GM21723 (cell line): ENCODE measurements around the gene TCEA2.

ENCODE experiments used
- ATAC-seq: cut with Tn5 transposase; IDR thresholded peaks from one replicate; pipeline ENCODE4 v1.9.1; 2021; ENCODE audit warnings: mild to moderate bottlenecking, moderate library complexity; ENCODE audit not compliant: unreplicated experiment

The TCEA2 gene

GRCh38 chr20:64035066-64035932 lies 27.7 kb upstream of the TCEA2 start:
- ATAC-seq: no peak

DNA sequence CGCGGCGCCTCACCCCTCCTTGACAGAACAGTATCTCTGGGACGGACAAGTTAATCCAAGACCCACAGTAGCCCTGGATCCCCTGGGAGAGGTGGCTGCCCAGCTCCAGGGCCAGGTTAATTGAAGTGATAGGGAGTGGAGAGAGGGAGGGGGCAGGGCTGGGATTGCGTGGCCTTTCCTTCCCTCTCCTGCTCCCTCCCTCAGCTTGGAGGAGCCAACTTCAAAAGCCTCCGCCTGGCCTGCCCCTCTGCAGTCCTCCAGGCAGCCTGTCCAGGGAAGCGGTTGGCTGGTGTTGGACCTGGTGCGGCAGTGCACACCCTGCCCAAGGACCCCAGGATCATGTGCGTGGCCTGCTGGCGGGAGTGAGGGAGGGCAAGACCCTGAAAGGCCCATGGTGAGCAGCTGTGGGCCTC lies 27.1 kb upstream of the TCEA2 start, which contains the start of gene C20orf204:
TSS of gene C20orf204 (plus strand) at position 250 of the 413 bp plus-strand sequence. CDS start at position 392, 142 bp downstream.
- no peak for ATAC-seq

DNA sequence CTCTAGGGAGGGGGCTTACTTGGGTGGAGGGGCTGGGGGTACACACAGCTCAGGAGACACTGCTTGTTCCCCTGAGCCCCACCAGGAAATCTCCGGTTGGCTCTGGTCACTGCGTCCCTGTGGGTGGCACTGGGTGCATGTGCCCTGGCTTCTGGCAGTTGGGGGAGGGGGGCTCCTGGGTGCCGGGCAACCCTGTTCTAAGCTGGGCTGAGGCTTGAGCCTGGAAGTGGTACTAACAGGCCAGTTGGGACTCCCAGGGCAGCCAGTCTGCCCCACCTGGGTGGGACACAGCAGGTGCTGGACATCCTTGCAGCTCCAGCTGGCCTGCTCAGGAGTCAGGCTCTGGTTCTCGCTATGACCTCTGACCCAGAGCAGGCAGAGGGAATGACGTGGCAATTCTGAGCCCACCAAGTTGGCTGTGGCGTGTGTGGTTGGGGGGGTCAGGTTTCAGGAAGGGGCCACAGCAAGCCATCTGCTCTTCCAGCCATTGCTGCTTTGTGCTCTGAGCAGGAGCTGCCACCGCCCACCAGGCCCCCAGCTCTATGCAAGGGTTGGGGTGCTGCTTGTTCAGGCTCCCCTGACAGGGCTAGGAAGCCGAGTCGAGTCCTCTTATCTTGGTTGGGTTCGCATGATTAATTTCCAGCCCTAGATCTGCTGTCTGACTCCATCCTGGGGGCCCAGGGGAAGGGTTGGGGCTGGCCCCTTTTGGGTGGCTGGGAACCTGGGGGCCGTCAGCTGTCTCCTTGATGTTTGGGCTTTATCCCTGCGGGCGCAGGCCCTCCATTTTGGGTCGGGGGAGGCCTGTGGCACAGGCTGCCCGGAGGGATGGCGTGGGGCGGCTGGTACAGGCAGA lies 26.4 kb upstream of the TCEA2 start:
- no peak for ATAC-seq

DNA sequence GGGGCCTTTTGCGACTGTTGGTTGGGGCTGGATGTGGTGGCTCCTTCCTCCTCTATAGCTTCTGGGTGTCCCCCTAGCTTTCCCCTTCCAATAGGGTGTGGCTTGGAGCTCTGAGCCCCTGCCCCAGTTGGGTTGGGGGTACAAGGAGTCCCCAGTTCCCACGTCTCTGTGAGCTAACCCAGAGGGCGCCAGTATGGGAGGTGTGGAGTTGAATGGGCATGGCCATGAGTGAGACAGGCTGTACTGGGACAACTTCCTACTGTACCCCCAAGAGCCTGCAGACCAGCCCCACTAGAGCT lies 25.9 kb upstream of the TCEA2 start:
- ATAC-seq: no peak

- no peak for ATAC-seq
Measured at GRCh38 chr20:64037498-64038213, 25.3 kb upstream of the TCEA2 start.

DNA sequence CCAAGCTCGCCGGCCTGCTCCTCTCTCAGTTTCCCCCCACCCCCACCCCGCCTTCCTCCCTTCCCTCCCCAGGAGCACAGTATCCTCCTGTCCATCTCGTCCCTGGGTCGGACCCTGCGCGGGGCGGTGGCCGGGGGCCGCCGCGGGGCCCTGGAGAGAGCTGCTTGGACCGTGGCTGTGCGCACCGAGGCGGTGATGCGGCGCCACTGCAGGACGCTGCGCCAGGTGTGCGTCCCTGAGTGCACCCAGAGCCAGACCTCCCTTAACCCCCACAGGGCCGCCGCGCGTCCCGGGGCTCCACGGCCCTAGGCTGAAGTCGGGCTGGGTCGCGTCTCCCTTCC lies 24.8 kb upstream of the TCEA2 start:
- ATAC-seq: peak; percentile 20

DNA sequence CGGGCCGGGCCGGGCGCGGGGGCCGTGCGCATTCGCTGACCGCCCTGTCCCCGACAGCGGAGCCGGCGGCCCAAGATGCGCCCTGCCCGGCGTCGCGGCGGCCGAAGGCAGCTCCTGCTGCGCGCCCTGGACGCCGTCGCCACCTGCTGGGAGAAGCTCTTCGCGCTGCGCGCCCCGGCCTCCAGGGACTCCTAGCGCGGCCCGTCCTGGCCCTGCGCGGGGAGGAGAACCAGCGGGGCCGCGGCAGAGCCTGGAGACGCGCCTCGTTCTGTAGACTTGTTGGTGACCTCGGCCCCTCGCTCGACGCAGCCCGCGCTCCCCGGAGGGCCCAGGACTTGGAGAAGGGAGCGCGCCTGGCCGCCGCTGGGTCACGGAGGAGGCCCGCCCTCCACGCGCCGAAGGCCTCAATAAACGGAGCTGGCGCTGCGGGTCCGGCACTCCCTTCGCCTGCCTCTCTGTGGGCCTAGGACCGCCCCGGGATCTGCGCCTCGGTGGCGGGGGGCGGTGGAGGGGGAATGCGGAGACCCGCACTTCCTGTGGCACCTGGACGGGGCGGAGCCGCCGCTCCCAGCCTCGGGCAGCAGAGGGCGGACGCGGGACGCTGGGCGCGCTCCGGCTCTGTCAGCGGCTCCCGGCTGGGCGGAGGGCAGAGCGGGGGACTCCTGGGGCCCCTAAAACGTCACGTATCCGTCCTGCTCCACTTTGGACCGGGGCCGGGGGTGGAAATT lies 24.3 kb upstream of the TCEA2 start:
- peak; percentile 54 for ATAC-seq

DNA sequence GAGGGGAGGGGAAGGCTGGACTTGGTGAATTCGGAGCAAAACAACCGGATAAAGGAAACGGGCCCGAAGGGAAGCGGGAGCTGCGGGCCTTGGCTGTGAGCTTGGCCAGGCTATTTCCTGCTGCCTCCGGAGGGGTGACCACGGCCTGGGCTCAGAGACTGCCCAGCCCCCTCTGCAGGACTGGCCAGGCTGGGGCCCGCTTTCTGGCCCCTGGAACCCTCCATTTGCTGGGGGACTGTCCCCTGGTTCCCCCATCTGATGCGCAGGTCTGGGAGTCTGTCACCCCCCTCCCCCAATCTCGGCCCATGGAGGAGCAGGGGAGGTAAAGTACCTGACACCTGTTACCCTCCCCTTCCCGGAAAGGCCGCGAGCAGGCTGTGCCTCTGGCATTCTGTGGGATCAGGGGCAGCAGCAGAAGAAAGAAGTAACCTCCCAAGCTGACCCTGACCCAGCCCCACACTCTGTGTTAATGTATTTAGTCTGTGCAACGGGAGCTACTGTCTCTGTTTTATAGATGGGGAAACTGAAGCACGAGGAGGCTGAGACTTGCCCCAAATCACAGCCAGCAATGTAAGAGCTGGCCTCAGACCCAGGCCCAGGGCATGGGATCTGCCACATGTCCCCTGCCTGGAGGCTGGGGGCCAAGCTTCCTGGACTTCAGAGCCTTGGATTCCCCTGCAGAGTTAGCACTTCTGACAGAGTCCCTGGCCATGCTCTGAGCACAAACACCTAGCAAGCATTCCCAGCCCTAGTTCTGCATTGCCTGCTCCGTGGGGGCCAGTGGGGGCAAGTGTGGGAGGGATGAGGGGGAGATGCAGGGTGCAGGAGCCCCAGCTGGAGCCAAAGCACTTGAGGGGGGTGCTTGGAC lies 23.5 kb upstream of the TCEA2 start:
- ATAC-seq: no peak

DNA sequence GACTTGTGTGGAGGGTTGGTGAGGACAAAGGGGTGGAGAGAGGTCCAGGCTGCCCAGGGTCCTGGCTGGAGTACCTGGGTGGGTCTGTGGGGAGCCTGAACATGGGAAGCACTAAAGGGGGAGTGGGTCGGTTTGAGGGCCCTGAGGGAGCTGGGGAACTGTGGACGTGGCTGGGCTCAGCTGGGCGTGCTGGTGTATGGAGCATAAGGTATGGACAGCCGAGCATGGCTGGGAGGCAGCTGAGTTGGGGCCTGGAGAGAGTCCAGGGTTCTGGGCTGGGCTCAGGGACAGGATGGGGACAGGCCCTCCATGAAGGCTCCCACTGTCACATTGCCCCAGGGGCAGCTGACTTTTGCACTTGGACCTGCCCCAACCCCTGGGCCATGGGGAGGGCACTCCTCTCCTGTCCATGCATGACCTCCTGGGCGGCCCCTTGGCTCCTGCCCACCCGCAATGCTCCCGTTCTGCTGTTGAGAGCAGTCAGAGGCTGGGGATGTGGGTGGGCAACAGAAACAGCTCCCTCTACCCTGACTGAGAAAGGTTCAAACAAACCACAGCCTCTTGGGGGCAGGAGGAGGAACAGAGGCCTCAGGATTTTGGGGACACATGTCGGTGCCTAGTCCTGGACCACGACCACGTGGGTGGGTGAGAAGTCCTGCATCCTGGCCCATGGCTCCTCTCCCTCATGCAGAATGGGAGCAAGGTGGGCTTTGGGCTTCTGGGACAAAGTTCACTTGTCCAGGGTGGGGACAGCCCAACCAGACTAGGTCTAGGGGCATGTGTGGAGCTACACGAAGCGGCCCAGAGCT lies 22.6 kb upstream of the TCEA2 start:
- no peak for ATAC-seq

DNA sequence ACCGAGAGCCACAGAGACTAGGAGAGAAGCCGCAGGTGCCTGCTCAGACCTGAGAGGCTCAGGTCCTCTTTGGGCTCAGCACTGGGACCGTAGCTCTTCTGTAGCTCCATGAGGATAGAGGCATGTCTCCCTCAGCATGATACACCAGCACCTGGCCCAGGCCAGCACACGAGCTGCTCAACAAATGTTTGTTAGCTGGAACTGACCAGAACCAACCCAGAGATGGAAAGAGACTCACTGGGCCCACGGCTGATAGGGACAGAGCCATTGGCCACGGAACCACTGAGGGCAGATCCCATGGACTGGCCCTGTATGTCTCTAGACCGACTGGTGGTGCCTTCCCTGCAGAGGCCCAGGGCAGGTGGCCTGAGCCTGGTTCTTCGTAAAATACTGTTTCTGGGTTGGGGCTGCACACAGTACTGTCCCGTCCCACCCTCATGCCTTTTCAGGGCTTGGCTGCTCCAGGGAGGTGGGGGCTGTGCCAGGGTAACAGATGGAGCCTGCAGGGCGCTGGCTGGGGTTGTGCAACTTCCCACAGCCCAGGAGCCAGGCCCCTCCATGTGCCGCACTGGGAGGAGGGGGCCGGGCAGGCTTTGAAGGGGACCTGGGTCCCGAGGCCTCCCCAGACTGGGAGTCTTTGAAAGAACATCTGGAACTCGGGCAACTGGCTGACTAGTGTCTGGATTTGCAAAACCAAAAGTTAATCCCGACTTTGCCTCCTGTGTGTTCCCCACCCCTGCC lies 21.8 kb upstream of the TCEA2 start:
- no peak for ATAC-seq

- no peak for ATAC-seq
Measured at GRCh38 chr20:64041781-64042053, 21.3 kb upstream of the TCEA2 start.

DNA sequence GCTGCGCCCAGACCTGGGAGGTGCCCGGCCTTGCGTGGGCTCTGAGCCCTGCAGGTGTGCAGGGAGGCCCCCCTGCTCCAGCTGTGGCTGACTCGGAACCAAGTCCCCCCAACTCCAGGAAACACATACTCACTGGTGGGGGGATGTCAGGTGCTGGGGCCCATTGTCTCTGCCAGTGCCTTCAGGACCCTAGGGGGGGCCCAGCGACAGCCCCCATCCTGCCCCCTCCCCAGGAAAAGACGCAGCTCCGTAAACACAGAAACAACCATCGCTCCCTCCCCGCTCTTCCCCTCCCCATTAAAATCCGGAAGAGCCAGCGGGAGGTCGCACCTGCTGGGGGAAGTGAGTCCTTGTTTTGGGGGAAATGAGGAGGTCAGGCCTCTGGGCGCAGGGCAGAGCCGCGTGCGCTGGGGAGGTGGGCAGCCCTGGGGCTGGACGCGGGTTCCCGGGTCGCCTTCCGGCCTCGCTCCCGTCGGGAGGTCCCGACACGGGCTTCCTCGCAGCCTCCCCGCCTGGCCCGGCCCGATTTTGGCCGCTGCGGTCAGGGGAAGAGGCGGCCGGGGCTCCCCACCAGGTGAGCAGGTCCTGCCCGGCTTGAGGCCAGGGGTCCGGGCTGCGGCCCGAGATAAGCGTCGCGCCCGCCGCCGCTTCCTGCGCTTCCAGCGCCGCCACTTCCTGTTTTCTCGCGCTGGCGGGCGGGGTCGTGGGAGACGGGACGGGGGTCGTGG lies 20.8 kb upstream of the TCEA2 start:
- no peak for ATAC-seq

DNA sequence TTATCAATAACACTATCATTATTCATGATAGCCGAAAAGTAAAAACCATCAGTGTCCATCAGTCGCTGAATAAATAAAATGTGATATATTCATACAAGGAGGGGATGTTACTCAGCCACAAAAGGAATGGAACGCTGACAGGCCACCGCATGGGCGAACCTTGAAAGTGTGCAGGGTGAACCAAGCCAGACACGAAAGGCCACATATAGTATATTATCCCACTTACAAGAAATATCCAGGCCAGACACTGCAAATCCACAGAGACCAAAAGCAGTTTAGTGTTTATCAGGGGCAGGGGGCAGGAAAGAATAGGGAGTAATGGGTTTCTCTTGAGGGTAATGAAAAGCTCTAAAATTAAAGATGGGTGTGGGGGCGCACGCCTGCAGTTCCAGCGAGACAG lies 19.2 kb upstream of the TCEA2 start:
- no peak for ATAC-seq

DNA sequence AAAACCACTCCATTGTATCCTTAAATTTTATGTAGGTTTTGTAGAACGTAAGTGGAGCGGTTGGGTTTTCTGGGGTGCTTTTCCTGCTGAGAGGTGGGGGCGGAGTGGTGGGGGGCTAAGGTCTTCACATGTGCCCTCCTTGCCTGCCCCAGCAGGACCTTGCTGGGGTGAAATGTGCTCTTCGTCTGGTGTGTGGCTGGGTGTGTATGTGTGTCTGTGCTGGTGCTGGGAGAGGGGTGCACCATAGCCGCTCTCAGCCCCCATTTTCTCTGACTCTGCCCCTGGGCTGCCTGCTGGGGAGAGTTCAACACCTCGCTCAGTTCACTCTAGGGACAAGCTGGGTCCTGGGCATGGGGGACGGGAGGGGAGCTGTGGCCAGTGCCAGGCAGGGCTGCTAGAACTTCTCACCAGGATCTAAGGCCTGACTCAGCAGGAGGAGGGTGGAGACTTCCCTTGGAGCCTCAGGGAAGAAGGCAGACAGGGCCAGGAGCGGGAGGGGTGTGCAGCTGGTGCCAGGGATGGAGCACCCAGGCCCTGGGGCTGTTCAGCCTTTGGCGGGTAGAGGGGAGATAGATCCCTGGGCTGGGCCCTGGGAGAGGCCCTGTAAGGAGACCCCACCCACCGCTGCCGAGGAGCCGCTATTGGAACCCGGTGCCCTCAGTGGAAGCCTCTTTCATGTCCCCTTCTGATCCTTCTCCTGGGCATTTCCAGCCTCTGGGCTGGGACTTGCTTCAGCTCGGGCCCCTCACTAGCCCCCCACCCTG lies 18.3 kb upstream of the TCEA2 start:
- no peak for ATAC-seq

DNA sequence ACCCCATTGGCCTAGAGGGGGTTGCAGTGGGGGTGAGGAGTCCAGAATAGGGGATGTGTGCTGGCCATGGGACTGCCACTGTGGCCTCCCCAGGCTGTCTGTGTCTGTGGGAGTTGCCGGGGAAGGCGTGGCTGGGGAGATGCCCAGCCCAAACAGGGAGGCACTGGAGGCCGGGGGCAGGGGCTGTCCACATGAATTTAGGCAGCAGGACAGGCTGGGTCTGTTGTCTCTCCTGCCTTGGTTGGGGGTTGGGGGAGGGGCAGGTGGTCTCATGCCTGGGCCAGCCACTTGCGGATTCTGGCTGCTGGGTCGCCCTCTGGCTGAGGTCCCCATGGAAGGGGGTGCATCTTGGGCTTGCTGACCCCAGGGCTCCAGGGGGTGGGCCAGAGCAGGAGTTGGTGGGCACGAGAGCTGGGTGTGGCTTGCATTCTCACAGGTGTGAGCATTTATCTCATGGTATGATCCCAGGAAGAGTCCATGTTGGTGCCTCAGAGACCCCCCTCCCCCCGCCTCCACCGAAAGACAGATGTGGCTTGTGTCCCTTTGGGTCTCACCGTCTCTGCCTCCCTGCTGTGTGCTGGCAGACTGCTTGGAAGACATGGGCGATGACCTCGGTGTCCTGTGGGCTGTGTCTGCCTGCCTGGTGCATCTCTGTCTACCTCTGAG lies 17.5 kb upstream of the TCEA2 start:
- no peak for ATAC-seq

- ATAC-seq: no peak
Measured at GRCh38 chr20:64047046-64047389, 16.0 kb upstream of the TCEA2 start.

DNA sequence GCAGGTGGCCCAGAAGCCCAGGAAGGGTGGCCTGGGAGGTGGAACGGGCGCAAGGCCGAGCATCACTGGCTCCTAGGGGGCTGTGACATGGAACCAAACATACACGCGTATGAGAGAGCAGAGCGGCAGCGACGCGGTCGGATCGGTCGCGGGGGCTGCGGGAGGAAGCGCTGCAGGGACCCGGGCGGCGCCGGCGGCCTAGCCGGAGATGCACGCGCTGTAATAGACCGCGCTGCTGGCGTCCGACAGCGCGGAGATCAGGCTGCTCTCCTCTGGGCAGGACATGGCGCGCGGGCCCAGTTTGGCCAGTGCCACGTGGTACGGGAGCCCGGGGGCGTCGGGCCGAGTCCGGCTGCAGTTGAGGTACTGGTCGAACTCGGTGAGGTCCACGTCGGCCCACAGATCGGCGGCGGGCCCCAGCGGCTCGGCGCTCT lies 15.0 kb upstream of the TCEA2 start:
- ATAC-seq: no peak
